Tibial artery (tissue), 4 donors: Measurements from ENCODE around the gene ANXA1.

Experiments
- DNase-seq, 2 donors: peaks; one replicate each; pipeline ENCODE4 v3.0.0-alpha.2; 2019
- H3K27ac ChIP-seq, 2 donors: fragments of 200-600 bp; sonication (generic) in 1 of 2; 1 replicate in 1 of 2; 2 replicates in 1 of 2; pipeline ENCODE4 v1.5.1; 2018 to 2019; ENCODE audit warnings: mild to moderate bottlenecking in 1 of 2
- H3K27me3 ChIP-seq, 2 donors: fragments of 200-600 bp; sonication (generic) in 1 of 2; one replicate each; pipeline versions ENCODE4 v1.5.1 to v1.6.0; 2016 to 2019
- H3K36me3 ChIP-seq, 3 donors: fragments of 200-600 bp; sonication (generic) in 2 of 3; one replicate each; pipeline ENCODE4 v1.5.1; 2016 to 2019; ENCODE audit warnings: mild to moderate bottlenecking in 2 of 3
- H3K4me1 ChIP-seq, 4 donors: fragments of 200-600 bp; sonication (generic) in 2 of 4; 1 replicate in 3 of 4; 2 replicates in 1 of 4; pipeline ENCODE4 v1.5.1; 2016 to 2019
- H3K4me3 ChIP-seq, 2 donors: fragments of 200-600 bp; sonication (generic) in 1 of 2; 1 replicate in 1 of 2; 2 replicates in 1 of 2; pipeline ENCODE4 v1.5.1; 2018 to 2019; ENCODE audit warnings: mild to moderate bottlenecking in 2 of 2
- H3K9me3 ChIP-seq, 3 donors: fragments of 200-600 bp; sonication (generic) in 1 of 3; one replicate each; pipeline ENCODE4 v1.5.1; 2016 to 2019
- CTCF ChIP-seq, 2 experiments: fragments of 200-600 bp in 1 of 2; fragments of 450-650 bp in 1 of 2; IDR thresholded peaks; one replicate each; pipeline ENCODE4 v1.5.1; 2017 to 2019; ENCODE audit warnings: antibody characterized with exemption in 2 of 2, mild to moderate bottlenecking in 1 of 2, moderate library complexity in 1 of 2
- intact Hi-C: fragments of 100-400 bp; cut with DNase I; formaldehyde crosslinking; loops from one replicate; pipeline ENCODE4 v1.15.0; 2023; ENCODE audit warnings: low total_unique reads

Gene ANXA1

GRCh38 chr9:73114958-73115357 is 36.7 kb upstream of the ANXA1 start:
- Histone ChIP-seq H3K4me3 (no peak overlapping the region), H3K27me3 (no peaks in the 10 kb centered on the region), H3K27ac (no peak overlapping the region), H3K9me3 (no peaks in the 10 kb centered on the region), H3K36me3 (no peaks in the 10 kb centered on the region), H3K4me1 (no peaks in the 10 kb centered on the region)
- no peak for DNase-seq
- TF ChIP-seq CTCF (IDR thresholded peaks at IDR 0.05): no peak
- intact Hi-C loops: no loop called here

GRCh38 chr9:73116031-73116430 is 35.6 kb upstream of the ANXA1 start:
- no peaks in the 10 kb centered on the region for H3K4me1 ChIP-seq
- no peak for TF ChIP-seq CTCF (IDR thresholded peaks at IDR 0.05)
- H3K36me3 ChIP-seq: no peaks in the 10 kb centered on the region
- H3K27ac ChIP-seq: peak overlapping the region in 1 of 2 donors; percentile 10
- H3K4me3 ChIP-seq: no peak overlapping the region
- no peaks in the 10 kb centered on the region for H3K9me3 ChIP-seq
- intact Hi-C loops: no loop called here
- no peaks in the 10 kb centered on the region for H3K27me3 ChIP-seq
- DNase-seq: no peak

DNA sequence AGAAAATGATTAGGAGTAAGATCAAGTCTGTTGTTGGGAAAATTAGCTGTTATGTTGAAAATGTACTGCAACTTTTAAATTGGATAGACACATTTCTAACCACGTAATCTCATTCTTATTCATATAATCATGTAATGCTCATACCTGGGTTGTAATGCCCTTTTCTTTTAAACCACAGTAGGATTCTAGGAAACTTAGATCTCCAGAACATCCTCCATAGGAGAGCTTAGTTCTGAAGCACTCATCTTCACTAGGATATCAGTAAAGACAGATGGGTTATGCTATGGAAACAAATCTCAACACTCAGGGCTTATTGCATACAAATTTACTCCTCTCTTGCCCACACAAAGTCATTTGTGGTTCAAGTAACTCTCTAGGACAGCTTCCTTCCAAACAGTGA is 34.8 kb upstream of the ANXA1 start:
- Histone ChIP-seq H3K27ac (no peak overlapping the region), H3K4me1 (no peaks in the 10 kb centered on the region), H3K36me3 (no peaks in the 10 kb centered on the region), H3K27me3 (no peaks in the 10 kb centered on the region), H3K4me3 (no peak overlapping the region), H3K9me3 (no peaks in the 10 kb centered on the region)
- DNase-seq: no peak
- intact Hi-C loops: no loop called here
- TF ChIP-seq CTCF (IDR thresholded peaks at IDR 0.05): no peak

- H3K27me3 ChIP-seq: no peaks in the 10 kb centered on the region
- no peaks in the 10 kb centered on the region for H3K4me1 ChIP-seq
- TF ChIP-seq CTCF (IDR thresholded peaks at IDR 0.05): no peak
- H3K4me3 ChIP-seq: no peak overlapping the region
- no peak for DNase-seq
- intact Hi-C loops: no loop called here
- no peaks in the 10 kb centered on the region for H3K9me3 ChIP-seq
- no peak overlapping the region for H3K27ac ChIP-seq
- H3K36me3 ChIP-seq: no peaks in the 10 kb centered on the region
Observed at GRCh38 chr9:73118286-73118685, 33.4 kb upstream of the ANXA1 start.

GRCh38 chr9:73118898-73119554 is 32.6 kb upstream of the ANXA1 start:
- intact Hi-C loops: no loop called here
- Histone ChIP-seq H3K4me1 (no peaks in the 10 kb centered on the region), H3K36me3 (no peaks in the 10 kb centered on the region), H3K4me3 (no peak overlapping the region), H3K27me3 (no peaks in the 10 kb centered on the region), H3K27ac (no peak overlapping the region), H3K9me3 (no peaks in the 10 kb centered on the region)
- DNase-seq: no peak
- TF ChIP-seq CTCF (IDR thresholded peaks at IDR 0.05): no peak
